B cell (primary cell): ENCODE data around the gene SLC1A5.

Experiments
- EZH2 ChIP-seq: IDR thresholded peaks from 2 replicates; pipeline ENCODE4 v1.6.1; 2012; ENCODE audit warnings: borderline replicate concordance, low read depth, mild to moderate bottlenecking, moderate library complexity, low read length; ENCODE audit not compliant: insufficient read depth, poor library complexity, severe bottlenecking
- TF ChIP-seq, protein P1 (sequence below): fragments of 200-600 bp; IDR thresholded peaks from one replicate; pipeline ENCODE4 v1.8.0; 2022; ENCODE audit warnings: antibody characterized with exemption, mild to moderate bottlenecking

DNA sequence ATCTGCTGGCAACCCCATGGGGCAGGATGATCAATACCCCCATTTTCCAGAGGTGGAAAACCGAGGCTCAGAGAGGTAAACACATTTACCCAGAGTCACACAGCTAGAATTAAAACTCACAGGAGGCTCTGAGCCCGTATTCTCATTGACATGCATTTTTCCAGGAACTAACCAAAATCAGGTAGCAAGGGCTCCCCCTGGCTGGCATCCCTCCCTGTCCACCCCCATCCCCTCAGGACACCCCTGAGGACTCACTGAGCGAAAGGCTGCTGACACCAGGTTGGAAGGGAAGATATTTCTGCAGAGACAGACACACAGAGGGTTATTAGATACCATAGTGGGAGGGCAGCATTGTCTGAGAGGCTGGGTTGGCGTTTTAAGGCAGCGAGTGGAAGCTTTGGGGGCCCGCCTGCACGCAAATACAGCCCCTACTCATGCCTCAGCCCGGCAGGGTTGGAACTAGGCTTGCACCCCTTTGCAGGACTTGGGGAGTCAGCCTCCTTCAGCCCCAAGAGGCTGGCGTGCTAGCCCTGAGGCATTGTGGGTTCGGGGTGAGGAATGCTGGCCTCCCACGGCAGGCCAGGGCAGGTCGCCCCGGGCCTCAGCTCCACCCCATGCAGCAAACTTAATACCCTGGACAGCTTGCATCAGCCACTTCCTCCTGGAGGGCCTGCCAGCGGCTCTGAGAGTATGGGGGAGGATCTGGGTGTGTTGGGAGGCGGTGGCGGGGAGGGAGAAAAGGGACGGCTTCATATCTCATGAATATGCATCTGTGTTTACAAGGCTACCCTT is 3.9 kb downstream of the SLC1A5 start:
- TF ChIP-seq, protein P1, sequence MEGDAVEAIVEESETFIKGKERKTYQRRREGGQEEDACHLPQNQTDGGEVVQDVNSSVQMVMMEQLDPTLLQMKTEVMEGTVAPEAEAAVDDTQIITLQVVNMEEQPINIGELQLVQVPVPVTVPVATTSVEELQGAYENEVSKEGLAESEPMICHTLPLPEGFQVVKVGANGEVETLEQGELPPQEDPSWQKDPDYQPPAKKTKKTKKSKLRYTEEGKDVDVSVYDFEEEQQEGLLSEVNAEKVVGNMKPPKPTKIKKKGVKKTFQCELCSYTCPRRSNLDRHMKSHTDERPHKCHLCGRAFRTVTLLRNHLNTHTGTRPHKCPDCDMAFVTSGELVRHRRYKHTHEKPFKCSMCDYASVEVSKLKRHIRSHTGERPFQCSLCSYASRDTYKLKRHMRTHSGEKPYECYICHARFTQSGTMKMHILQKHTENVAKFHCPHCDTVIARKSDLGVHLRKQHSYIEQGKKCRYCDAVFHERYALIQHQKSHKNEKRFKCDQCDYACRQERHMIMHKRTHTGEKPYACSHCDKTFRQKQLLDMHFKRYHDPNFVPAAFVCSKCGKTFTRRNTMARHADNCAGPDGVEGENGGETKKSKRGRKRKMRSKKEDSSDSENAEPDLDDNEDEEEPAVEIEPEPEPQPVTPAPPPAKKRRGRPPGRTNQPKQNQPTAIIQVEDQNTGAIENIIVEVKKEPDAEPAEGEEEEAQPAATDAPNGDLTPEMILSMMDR = no peak
- TF ChIP-seq EZH2 = no peak
